Stimulated activated CD4-positive, alpha-beta T cell treated with anti-CD3 and anti-CD28 coated beads, Interleukin-4, amount 100 ng/mL, for 48 hours (primary cell): Measurements from ENCODE around the gene BAHD1.

ENCODE experiments used
- DNase-seq, 2 donors: peaks; one replicate each; pipeline ENCODE4 v3.0.0-alpha.2; 2020; ENCODE audit warnings: low read depth in 2 of 2

Gene BAHD1

GRCh38 chr15:40467261-40467615 lies 26.5 kb downstream of the BAHD1 start:
- no peak for DNase-seq

DNA sequence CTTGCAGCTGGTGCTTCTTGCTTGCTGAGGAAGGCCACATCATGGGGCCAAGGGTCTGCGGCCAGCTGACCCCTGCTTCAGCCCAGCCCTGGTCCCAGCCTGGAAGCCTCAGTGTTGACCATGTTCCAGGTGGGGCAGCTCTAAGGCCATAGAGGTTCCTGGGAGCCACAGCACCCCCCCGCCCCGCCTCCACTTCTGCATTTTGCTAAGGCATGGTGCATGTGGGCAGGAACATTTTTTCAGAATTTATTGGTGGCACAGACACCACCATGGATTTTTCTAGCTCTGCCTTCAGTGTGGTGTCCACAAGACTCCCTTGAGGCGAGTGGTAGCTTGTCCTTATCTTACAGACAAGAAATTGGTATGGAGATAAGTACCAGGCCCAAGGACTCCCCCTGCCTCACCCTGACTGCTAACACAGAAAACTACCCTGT lies 28.2 kb downstream of the BAHD1 start:
- DNase-seq = no peak

DNA sequence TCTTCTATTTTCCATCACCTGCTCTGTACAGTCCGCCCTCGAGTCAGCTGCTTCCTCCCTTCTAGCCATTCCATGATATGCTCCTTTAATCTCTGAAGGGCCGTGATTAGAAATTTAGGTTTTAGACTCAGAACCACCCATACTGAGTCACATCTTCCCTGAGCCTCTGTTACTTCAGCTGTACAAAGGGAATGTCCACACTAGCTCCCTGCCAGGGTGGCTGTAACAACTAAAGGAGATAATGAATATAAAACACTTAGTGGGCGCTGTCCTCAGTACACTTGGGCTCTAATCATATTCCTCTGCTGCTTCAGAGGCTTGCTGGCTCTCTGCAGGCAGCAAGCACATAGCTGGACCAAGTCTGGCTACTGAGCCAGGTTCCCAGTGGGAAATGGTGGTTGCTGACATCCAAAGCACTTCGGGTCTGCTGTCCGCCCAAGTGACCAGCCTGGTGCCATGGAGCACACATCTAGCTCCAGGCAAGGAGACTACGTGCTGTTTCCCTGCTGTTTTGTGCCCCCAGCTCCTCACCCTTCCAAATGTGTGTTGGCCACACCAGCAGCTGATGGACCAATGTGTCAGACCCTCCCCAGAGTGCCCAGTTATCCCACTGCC lies 29.1 kb downstream of the BAHD1 start:
- no peak for DNase-seq

DNA sequence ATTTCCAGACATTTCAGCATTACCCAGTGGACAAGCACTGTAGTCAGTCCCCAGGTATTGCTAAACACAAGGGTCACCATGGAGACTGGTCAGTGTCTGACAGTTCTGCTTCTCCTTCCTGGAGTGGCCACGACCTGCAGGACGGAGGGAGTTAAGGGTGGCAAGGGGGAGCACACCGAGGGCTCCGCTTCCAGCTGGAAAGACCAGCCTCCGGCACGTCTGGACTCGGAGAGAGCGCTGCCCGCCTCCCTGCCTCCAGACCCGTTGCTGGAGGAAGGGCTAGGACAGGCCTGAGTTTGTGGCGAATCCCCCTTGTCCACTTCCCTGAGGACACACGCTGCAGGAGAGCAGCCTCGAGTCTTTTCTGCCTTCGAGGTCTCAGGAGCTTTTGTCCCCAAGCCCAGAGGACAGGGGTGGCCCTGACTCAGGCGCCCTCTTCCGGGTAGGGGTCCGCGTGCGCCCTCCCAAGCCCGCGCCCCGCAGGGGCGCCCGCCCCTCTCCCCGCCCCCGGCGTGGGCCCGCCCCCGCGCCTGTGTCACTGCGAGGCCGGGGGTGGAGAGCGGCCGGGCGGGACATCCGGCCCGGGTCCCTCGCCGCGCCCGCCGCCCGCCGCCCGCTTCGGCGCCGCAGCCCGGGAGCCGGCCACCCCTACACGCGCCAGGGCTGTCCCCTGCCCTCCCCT lies 29.8 kb downstream of the BAHD1 start, which contains the start of gene CHST14:
TSS of gene CHST14 (plus strand) at position 562 of the 682 bp plus-strand sequence. CDS start 230 bp downstream, outside the sequence.
- peak in 1 of 2 donors; percentile 29 for DNase-seq

DNA sequence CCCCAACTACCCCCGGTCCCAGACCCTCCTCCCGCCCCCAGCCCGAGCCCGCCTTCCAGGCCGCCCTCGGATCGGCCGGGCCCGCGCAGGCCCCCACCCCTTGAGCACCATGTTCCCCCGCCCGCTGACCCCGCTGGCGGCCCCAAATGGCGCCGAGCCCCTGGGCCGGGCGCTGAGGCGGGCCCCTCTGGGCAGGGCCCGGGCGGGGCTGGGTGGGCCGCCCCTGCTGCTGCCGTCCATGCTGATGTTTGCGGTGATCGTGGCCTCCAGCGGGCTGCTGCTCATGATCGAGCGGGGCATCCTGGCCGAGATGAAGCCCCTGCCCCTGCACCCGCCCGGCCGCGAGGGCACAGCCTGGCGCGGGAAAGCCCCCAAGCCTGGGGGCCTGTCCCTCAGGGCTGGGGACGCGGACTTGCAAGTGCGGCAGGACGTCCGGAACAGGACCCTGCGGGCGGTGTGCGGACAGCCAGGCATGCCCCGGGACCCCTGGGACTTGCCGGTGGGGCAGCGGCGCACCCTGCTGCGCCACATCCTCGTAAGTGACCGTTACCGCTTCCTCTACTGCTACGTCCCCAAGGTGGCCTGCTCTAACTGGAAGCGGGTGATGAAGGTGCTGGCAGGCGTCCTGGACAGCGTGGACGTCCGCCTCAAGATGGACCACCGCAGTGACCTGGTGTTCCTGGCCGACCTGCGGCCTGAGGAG lies 30.5 kb downstream of the BAHD1 start:
- no peak for DNase-seq

DNA sequence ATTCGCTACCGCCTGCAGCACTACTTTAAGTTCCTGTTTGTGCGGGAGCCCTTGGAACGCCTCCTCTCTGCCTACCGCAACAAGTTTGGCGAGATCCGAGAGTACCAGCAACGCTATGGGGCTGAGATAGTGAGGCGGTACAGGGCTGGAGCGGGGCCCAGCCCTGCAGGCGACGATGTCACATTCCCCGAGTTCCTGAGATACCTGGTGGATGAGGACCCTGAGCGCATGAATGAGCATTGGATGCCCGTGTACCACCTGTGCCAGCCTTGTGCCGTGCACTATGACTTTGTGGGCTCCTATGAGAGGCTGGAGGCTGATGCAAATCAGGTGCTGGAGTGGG lies 31.0 kb downstream of the BAHD1 start:
- DNase-seq = no peak

GRCh38 chr15:40472171-40472727 lies 31.5 kb downstream of the BAHD1 start:
- DNase-seq = no peak

GRCh38 chr15:40474581-40474980 lies 33.8 kb downstream of the BAHD1 start:
- DNase-seq = no peak

GRCh38 chr15:40477642-40478327 lies 37.0 kb downstream of the BAHD1 start:
- no peak for DNase-seq

- DNase-seq = no peak
Measured at GRCh38 chr15:40479024-40479423, 38.3 kb downstream of the BAHD1 start.

- no peak for DNase-seq
Measured at GRCh38 chr15:40481341-40482074, 40.8 kb downstream of the BAHD1 start.

DNA sequence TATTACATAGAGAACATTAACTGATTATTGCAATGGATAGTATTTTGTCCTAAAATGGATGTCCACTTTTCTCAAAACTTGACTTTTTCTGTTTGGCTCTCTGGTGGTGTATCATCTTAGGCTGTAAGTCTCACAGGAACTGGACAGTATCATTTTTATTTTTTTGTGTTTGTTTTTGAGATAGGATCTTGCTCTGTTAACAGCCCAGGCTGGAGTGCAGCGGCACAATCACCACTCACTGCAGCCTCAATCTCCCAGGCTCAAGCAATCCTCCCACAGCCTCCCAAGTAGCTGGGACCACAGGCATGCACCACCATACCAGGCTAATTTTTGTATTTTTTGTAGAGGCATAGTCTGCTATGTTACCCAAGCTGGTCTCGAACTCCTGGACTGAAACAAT lies 43.2 kb downstream of the BAHD1 start:
- DNase-seq = no peak

GRCh38 chr15:40486066-40486770 lies 45.5 kb downstream of the BAHD1 start:
- DNase-seq = no peak

DNA sequence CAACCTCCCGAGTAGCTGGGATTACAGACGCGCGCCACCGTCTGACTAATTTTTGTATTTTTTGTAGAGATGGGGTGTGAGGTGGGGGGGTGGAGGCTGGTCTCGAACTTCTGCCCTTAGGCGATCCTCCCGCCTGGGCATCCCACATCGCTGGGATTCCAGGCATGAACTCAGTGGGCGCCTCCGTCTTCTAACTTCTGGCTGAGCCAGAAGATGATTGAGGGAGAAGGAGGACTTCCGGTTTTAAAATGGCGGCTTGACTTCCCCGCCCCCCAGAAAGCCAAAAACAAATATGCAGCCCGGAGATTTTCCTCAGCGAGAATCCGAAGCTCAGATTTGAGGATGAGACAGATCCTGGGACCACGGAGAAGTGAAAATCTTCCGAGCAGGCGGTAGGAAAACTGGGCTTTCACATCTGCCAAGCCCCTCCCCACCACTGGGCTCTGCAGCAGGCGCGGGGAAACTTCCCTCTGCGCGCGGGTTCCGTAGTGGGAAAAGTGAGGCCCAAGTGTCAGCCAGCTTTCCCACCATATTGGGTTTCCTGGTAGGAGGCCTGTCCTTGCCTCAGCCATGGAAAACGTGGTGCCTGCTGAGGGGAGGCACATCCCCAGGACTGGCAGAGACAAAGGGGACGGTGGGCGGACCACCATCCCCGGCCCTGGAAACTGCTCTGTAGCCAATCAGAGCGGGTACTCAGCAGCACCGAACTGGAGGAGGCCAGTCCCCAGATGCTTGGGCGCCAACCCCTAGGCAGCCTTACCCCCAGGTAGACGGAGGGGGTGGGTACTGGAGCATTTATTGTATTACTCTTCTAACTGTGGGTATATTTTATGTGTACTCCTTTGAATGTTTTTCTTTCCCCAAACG lies 47.3 kb downstream of the BAHD1 start:
- DNase-seq = no peak

DNA sequence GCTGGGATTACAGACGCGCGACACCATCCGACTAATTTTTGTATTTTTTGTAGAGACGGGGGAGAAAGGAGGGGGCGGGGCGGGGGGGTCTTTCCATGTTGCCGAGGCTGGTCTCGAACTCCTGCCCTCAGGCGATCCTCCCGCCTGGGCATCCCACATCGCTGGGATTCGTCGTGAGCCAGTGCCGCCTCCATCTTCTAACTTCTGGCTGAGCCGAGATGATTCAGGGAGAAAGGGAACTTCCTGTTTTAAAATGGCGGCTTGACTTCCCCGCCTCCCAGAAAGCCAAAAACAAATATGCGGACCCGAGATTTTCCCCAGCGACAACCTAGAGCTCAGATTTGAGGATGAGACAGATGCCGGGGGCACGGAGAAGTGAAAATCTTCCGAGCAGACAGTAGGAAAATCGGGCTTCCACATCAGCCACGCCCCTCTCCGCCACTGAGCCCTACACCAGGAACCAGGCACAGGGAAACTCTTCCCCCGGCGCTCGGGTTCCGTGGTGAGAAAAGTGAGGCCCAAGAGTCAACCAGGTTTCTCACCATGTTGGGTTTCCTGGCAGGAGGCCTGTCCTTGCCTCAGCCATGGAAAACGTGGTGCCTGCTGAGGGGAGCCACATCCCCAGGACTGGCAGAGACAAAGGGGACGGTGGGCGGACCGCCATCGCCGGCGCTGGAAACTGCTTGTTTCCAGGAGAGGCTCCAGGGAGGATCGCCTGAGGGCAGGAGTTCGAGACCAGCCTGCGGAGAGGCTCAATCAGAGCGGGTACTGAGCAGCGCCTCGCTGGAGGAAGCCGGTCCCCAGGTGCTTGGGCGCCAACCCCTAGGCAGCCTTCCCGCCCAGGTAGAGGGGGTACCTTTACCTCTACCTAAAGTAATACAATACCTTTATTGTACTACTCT lies 48.8 kb downstream of the BAHD1 start:
- no peak for DNase-seq

- peak in 1 of 2 donors; percentile 56 for DNase-seq
Measured at GRCh38 chr15:40493089-40493840, 52.5 kb downstream of the BAHD1 start.

DNA sequence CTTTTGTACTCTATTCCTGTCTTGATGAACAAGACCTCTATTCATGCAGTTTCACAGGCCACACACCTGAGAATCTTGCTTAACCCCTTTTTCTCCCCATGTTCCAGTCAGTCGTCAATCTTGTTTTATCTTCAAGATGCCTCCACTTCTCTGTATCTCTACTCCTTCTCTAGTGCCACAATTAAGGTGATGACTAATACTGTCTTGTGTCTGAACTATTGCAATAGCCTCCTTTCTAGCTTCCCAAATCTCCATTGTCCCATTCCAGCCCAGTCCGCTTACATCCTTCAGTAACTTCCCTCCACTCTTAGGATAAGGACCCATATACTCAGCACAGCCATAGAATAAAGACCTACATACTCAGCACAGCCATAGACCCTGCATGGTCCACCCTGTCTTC lies 54.8 kb downstream of the BAHD1 start:
- DNase-seq = no peak

DNA sequence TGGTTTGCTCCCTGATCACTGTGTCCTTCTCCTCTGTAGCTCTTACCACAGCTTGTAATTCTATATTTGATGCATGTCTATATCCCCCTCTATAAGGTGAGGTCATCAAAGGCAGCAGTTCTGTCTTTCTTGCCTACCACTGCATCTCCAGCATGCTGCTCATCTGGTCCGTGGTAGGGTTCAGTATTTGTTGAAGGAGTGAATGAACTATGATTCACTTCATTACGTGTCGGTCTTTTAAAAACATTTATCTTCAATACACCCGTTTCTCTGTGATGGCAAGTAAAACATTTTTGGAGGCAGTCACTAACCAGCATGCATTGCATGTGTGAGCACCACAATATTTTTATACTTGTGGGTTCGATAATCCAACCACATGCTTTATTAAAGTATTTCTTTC lies 57.7 kb downstream of the BAHD1 start:
- DNase-seq = no peak
